Measurements from ENCODE around the gene OR14I1.
"Not testable (repeated sequence)": the region's sequence is repeated elsewhere in the genome, so short reads cannot be mapped to it uniquely, and the experiment has no call there.

The OR14I1 gene

DNA sequence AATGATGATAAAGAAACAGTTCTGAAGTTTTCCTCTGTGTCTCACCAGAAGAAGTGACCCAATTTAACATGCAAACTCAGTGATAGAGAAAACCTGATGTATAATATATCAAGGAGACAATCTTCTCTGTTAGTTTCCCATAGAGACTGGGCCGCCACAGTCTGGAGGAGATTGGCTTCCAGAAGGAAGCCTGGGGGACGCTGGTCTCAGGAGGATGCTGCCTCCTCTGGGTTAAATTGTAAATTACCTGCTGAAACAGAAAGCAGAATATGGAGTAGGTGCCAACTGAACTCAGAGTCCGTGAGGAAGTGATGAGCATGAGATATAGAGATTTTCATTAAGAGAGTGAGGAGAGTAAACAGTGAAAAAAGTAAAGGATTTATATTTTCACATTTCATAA, 15.8 kb downstream of the OR14I1 start:
- no peak for DNase-seq

DNA sequence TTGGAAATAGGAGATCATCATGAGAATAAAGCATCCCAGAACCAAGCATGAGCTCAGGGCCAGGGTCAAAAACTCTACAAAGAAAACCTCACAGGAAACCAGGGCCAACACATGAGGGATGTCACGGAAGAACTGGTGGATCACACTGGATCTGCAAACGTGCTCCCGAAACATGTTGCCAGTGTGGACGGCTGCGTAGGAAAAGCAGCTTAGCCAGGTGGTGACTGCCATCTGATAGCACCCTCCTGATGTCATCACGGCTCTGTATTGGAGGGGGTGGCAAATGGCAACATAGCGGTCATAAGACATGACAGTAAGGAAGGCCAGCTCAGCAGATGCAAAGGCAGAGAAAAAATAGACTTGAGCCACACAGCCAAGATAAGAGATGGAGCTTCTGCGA, 20.9 kb downstream of the OR14I1 start:
- no peak for DNase-seq

DNA sequence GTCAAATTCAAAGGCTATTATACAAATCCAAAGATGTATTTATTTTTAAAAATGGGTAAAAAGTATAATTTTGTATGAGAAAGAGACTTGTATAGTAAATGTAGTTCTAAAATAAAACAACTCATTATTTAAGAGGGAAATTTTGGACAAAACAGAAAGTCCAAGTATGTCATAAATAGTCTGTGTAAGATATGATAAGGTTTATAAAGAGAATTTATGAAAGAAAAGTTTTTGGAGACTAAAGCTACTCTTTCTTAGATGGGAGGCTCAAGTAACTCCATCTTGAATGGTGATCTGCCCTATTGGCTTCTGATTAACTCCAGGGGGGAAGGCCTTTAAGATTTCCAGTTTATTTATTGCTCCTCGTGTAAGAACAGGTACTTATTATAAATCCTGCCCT, 32.6 kb downstream of the OR14I1 start:
- DNase-seq, result no peak

DNA sequence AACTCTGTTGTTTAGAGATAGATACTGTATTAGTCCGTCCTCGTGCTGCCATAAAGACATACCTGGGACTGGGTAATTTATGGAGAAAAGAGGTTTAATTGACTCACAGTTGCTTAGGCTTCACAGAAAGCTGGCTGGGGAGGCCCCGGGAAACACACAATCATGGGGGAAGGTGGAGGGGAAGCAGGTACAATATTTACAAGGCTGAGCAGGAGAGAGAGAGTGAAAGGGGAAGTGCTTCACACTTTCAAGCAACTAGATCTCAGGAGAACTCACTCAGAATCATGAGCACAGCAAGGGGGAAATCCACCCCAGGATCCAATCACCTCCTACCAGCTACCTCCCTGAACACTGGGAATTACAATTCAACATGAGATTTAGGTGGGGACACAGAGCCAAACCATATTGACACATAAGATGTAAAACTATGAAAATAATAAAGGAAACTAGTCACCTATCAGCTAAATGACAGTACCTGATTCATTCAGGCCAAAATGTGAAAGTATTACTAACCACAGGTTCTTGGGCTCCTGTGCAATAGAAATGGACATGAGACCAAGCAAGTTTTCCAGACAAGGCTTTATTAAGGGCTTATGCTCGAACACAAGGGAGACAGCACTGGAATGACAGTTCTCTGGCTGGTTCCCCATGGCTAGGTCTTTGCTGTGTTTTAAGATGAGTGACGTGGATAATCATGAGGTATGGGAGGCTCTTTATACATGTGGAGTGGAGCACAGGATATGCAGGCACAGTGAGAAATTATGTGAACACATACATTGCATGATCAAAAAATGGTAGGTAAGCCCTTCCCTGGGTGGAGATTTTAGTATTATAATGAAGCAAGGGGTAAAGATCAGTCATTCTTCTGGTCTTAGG, 38.9 kb downstream of the OR14I1 start:
- not testable (repeated sequence) for DNase-seq

DNA sequence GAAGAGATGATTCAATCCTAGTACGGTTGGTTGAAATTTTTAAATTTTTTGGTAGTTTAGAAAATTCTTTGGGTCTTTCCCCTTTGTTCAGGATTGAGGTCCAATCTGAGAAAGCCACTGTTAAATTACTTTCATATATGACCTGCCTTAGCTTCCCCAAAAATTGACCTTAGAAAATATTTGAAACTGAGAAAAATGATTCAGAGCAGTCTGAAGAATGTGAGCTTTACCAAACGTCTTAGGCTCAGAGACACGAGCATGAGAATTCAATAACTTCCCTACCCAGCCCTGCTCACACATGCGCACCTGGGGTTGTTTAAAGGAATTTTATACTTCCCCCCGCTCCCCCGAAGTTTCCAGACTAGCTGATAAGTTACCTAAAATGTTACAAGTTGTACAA, 45.8 kb downstream of the OR14I1 start:
- not testable (repeated sequence) for DNase-seq

DNA sequence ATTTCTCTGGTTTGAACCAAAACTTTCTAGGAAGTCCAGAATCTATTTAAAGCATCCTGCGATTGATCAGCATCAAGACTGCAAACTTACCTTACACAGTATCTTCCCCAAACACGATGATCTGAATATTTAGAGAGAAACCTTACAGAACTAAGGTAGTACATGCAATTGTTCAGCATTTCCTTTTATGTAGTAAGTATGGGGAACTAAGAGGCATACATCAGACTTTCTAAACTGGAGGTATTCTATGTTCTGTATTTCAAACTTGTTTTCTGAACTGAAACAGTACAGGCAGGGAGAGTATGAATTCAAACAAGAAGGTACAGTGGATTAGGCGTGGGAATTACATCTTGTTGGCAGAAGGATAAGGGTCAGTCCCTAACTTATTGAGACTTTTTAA, 47.2 kb downstream of the OR14I1 start, which contains the start of gene OR2T27:
Gene OR2T27 (minus strand): TSS at position 175 of the 400 bp plus-strand sequence. CDS start 4,644 bp downstream, outside the sequence.
- DNase-seq, result not testable (repeated sequence)

All from cerebellar nuclear complex (tissue), 1 donor.